ENCODE data around the gene CSNK1A1L.

DNA sequence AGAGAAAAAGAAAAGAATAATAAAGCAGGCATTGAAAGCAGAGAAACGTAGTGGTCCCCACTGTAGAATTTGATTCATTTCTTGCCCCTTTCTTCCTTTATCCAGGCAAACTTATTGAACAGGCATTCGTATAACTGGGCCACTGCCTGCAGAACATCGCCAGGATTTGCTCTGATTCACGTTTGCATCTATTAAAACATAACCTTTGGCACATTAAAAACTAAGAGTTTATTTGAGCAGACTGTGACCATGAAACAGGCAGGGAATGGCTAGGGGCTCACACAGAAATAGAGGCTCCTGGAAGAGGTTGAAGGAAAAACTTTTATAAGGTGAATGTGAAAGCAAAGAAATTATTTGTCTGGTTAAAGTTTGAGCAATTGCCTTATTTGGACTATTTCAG is 33.4 kb downstream of the CSNK1A1L start:
- TF ChIP-seq, protein P1, sequence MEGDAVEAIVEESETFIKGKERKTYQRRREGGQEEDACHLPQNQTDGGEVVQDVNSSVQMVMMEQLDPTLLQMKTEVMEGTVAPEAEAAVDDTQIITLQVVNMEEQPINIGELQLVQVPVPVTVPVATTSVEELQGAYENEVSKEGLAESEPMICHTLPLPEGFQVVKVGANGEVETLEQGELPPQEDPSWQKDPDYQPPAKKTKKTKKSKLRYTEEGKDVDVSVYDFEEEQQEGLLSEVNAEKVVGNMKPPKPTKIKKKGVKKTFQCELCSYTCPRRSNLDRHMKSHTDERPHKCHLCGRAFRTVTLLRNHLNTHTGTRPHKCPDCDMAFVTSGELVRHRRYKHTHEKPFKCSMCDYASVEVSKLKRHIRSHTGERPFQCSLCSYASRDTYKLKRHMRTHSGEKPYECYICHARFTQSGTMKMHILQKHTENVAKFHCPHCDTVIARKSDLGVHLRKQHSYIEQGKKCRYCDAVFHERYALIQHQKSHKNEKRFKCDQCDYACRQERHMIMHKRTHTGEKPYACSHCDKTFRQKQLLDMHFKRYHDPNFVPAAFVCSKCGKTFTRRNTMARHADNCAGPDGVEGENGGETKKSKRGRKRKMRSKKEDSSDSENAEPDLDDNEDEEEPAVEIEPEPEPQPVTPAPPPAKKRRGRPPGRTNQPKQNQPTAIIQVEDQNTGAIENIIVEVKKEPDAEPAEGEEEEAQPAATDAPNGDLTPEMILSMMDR (IDR thresholded peaks at IDR 0.05) = no peak
- TF ChIP-seq POLR2AphosphoS5 (IDR thresholded peaks at IDR 0.05; ENCODE audit: insufficient read depth in 1 of 2, low read depth in 1 of 2) = no peak
- TF ChIP-seq POLR2A (IDR thresholded peaks at IDR 0.05) = no peak
